ENCODE measurements around the gene SYPL1.
A peak's percentile ranks its signal among the peaks of the same experiment; 100 is the strongest.

- TF ChIP-seq, protein P1, sequence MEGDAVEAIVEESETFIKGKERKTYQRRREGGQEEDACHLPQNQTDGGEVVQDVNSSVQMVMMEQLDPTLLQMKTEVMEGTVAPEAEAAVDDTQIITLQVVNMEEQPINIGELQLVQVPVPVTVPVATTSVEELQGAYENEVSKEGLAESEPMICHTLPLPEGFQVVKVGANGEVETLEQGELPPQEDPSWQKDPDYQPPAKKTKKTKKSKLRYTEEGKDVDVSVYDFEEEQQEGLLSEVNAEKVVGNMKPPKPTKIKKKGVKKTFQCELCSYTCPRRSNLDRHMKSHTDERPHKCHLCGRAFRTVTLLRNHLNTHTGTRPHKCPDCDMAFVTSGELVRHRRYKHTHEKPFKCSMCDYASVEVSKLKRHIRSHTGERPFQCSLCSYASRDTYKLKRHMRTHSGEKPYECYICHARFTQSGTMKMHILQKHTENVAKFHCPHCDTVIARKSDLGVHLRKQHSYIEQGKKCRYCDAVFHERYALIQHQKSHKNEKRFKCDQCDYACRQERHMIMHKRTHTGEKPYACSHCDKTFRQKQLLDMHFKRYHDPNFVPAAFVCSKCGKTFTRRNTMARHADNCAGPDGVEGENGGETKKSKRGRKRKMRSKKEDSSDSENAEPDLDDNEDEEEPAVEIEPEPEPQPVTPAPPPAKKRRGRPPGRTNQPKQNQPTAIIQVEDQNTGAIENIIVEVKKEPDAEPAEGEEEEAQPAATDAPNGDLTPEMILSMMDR (IDR thresholded peaks at IDR 0.05 in 8 of 11, conservative IDR thresholded peaks at IDR 0.05 in 3 of 11), result peak; percentile 86 to 98 (median 88)
- TF ChIP-seq POLR2A (IDR thresholded peaks at IDR 0.05) (no peak), POLR2AphosphoS5 (IDR thresholded peaks at IDR 0.05) (peak in 1 of 3 donors; percentile 43)
These were observed 55.5 kb downstream of the SYPL1 start for GRCh38 chr7:106056513-106057203.

All from spleen (tissue), 7 donors.